HuH-7.5 (cell line): Measurements from ENCODE around the gene TOM1L2.
A peak's percentile ranks its signal among the peaks of the same experiment; 100 is the strongest.

Source experiments
- DNase-seq: peaks from one replicate; pipeline ENCODE4 v3.0.0; 2011; ENCODE audit warnings: low spot score

Gene TOM1L2

DNA sequence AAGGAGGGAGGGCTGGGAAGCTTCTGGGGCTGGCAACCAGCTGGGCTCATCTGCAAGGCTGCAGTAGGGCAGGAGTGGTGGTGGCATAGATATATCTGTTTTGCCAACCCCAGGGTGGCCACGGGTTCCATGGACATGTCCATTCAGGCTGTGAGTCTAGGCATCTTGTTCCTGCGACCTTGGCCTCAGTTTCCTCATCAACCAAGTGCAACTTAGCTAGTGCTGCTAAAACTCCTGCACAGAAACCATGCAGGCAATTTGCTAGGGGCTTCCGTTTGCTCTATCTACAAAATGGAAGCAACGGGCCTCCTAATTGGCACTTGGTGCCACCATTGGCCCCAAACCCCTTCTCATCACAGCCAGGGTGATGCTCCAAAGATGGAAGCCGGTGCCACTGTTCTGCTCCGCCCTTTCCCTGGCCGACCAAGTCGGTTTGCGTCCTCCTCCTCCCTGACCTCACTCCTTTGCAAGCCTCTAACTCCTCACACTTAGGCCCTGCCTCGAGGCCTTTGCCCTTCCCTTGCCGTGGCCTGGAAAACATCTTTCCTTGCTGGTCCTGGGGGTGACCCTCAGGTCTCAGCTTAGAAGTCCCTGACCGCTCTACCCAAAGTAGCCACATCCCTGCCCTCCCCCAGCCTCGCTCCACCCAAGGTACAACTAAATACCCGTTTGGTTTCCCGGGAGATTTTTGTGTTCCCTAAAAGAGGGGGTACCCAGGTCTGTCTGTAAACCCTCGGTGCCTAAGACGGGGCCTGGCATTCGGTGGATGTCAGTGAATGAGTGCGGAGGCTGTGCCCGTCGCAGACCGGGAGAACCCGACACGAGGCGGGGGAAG is 136.6 kb downstream of the TOM1L2 start:
- DNase-seq, result no peak

DNA sequence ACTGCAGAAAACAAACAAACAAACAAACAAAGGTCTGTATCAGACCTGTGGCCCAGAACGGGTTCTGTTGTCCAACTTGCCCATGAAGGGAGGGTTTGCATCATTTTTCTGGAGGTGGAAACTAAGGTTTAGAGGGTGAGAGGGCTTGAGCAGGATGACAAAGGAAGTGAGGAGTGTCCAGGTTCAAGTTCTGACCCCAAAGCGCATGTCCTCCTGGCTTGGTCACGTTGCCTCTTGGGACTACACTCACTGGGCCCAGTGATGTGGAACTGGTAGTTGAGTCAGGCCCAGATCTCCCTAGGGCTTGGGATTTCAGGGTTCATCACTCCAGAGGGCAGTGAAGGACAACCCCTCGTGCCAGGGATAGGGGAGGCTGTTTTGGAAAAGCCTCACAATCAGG is 137.2 kb downstream of the TOM1L2 start:
- DNase-seq, result no peak

DNA sequence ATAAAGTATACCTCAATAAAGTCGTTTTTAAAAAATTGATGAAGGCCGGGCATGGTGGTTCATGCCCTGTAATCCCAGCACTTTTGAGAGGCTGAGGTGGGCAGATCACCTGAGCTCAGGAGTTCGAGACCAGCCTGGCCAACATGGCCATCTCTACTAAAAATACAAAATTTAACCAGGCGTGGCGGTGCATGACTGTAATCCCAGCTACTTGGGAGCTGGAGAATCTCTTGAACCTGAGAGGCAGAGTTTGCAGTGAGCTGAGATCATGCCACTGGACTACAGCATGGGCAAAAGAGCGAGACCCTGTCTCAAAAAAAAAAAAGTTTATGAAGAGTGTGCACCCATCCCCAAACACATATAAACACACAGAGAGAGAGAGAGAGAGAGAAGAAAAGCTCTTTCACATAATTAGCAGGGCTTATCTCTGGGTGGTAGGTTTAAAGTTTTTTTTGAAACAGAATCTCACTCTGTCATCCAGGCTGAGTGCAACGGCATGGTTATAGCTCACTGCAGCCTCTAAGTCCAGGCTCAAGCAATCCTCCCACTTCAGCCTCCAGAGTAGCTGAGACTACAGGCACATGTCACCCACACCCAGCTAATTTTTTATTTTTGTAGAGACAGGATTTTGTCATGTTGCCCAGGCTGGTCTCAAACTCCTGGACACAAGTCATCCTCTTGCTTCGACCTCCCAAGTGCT is 138.4 kb downstream of the TOM1L2 start:
- no peak for DNase-seq

DNA sequence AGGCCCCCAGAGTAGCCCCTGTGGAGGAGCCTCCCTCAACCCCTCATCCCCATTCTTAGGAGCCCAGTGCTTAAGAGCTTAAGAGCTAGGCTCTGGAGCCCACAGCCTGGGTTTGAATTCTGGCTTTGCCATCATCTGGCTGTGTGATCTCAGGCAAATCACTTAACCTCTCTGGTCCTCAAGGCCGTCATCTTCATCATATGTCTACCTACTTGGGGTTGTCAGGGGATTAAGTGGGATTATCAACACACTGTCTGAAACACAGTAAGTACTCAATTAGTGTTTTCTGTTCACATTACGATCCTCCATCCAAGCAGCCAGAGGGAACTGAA is 140.2 kb downstream of the TOM1L2 start:
- DNase-seq, result no peak

DNA sequence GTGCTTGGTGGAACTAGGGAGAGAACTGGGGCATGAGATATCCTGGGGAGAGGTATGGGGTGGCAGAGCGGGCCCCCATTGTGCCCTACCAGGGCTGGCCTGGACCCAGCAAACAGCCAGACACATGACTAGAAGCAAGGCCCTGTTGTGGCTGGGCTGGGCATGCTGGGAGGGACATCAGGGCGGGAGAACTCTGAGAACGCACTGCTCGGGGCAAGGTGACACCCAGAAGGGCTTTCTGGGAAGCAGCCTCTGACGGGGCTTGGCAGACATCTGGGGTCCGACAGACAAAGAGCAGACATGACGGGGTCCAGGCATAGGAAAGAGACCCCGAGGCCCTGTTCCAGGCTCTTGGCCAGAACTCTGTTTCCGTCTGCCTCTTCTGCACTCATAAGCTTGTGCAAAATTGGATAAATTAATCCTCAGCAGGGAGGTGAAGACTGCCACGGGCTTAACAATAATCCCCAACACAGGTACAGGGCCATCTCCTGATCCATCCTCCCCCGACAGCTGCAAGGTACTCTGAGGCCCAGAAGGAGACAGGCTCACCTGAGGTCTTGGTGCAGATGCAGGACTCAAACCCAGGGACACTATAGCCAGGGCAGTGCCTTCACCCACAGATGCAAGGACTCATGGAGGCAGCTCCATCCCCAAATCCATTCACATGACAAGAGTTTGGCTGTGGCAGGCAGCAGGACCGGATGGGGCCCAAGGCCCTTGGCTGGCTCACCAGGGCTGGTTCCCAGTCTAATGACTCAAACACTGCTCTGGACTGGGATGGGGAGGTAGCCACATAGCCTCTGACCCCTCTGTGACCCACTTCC is 140.8 kb downstream of the TOM1L2 start:
- DNase-seq, result no peak

DNA sequence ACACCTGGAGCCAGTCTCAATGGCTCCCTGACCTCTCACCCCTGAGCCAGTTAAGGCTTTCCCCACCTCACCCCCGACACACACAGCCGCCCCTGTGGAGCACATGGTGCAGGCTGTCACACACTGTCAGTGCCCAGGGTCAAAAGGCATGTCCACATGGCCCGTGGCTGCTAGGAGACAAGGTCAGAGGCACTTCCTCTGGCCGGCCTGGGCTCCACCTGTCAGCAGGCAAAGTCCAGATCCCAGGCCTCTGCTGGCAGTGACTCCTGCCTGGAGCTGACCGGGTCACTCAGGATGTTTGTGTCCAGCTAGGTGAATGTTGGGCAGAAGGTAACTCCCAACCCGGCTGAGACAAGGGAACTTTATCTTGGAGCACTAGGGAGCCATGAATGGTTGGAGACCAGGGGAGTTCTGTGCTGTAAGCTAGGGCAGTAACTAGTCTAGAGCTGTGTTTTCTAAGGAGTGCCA is 141.4 kb downstream of the TOM1L2 start:
- DNase-seq, result peak; percentile 87

DNA sequence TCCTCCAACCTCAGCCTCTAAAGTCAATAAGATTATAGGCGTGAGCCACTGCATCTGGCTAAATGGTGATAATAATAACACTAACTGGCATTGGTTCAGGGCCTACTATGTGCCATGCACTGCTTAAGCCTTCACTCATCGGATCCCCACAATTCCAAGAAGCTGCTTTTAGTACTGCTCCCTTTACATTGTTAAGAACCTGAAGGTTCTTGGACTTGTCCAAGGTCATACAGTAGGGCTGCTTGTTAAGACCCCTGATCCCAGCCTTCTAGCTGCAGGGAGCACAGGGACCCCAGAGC is 142.0 kb downstream of the TOM1L2 start:
- no peak for DNase-seq

DNA sequence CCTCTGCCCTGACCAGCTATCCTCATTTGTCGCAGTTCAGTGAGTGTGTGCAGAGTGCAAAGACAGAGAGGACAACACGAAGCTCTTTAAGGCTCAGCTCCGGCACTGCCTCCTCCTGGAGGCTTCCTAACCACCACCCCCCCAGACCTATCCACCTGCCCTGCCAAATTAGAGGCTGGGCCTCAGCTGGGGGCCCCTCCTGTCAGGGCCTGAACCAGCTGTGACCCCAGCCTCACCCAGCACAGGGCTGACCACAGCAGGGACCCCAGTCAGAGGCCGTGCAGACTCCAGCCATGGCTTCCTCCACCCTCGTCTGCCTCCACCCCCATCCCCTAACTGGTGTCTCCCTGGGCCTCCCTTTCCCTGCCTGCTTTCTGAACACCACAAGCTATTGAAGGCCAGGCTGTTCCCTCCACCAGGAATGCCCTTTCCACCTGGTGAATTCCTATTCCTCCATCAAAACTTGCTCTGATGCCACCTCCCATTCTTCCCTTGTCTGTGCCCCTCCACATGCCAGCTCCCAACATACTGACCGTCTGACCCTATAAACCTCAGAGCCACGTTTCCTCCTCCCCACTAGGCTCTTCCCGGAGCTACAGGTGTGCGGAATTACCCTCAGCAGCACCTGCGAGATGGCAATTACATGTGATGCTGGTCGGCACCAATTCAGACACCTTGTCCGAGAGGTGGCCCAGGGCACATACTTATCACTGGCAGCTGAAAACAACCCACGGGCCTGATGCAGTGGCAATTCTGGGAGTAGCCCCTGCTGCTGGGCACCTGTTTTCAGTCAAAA is 144.2 kb downstream of the TOM1L2 start:
- DNase-seq, result no peak

DNA sequence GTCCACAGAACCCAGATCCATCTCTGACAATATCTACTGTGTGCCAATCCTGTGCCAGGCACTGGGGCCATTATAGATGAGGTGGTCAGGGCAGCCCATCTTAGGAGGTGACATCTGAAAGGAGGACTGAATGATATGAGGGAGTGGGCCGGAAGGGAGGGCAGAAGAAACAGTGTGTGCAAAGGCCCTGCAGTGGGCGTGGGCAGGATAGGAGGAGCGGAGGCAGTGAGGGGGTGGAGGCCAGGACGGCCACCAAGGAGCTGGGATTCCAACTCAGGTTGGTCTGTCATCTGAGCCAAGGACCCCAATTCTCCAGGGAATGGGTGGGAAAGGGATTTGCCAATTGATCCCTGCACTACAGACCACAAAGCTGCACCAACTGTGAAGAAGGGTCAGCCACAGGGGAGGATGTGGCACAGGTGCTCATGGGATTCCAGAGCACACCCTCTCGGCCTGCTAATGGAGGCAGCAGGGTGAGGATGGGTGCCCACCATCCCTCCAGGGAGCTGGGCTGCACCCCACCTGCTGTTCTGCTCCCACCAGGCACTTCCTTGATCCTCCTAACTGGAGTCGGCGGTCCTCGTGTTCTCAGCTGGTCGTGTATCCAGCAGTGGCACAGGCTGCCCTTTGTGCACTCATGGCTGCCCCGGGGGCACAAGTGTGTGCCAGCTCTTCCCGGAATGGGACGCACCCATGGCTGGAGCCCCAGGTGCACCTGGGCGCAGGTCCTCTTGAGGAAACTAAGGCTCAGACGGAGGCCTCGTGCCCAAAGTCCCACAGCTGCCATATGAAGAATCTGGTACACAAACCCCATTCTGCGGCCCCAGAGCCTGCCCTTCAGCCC is 145.0 kb downstream of the TOM1L2 start:
- DNase-seq, result no peak

DNA sequence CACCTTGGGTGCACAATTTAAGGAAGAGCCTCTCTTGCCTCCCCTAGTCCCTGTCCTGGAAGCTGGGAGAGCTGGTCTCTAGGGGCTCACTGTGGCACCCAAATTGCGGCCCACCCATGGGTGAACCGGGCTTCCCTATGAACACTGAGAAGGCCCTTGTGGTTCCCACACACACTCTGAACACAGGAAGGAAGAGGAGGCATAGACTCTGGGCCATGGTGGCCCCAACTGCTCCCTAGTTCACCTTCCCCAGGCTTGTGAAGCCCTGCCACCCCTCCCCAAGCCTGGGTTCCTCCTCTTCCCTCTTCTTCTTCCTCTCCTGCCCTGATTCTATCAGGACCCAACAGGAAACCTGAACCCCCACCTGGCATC is 145.9 kb downstream of the TOM1L2 start:
- no peak for DNase-seq

DNA sequence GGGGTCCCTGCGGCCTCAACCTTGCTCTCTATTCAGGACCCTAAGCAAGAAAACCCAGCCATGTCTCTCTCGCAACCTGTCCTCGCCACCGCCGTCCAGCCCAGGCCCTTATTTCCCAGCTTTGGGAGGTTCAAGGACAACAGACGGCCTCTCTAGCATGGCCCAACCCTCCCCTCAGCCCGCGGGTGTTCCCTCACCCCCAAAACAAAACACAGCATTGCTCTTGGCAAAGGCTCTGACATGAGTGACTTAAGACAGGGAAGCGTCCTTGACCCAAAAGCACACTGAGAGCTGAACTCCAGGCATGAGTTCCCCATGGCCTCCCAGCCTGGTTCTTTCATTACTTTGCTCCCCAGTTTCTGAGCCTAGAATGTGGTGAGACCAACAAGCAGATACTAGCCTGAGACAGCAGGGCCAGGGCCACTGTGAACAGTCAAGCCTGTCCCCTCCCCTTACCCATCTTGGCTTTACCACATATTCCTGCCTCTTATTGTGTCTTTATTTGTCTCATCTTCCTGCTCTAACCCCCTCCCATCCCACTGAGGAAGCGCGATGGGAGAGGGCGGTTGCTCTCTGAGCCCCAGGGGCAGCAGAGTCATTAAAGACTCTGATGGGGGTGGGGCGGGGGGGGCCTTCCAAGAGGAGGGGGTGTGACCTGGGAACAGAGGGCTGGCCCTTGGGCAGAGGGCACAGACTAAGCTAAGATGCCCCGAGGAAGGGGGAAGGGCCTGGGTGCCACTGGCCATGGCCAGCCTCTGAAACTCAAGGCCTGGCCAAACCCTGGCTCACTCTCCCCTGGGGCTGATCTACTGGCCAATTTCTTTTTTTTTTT is 147.2 kb downstream of the TOM1L2 start:
- no peak for DNase-seq

DNA sequence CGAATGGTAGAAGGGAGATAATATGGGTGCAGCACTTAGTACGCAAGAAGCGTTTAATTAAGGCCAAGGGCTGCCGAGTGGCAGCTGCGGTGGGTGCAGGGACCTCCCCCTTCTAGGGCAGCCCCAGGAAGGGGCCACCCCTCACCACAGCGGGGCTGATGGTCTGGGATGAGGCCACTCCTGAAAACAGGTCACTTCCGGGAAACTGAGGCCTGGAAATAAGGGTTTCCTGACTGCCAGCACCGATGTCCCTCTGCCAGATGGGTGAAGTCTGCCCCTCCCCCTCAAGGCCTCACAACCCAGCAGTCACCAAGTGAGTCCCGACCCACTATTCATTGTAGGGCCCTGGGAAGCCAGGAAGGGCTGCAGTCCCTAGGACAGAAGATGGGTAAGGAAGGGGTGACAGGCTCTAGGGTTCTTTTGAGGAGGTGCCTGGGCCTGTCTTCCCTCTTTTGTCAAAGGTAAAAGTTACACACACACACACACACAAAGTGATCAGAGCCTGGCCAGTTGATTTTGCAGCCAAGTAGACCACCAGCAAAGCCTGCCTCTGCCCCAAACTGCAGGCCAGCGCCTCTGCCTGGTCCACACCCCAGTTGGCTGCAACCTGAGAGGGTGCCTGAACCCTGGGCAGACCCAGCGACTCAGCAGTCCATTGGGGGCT is 147.9 kb downstream of the TOM1L2 start:
- DNase-seq, result no peak

DNA sequence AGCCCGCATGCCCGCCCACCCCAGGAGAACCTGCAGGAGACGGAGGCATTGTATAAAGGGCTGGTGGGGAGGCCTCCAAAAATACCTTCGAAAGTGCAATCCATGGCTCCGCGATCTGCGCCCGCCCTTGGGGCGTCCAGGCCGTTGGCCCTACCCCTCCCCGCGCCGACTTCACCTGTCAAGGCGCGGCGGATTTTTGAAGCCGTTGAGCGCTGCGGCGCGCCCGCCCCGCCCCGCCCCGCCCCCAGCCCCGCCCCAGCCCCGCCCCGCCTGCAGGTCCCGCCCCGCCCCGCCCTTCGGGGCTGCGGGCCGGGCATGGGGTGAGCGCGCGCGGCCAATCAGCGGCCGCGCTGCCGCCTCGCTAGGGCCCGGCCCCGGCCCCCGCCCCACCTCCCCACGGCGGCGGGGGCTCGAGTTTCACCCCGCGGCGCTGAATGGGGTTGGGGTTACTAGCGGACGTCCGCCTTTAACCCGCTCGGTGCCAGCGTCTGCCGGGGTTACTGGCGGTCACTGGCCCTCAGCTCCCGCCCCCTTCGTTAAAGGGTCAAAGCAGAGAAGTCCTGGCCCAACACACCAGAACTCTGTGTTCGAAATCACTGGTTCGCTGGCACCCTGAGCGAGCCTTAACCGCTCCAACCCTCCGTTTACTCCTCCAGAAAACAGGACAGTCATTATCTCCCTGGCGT is 148.6 kb downstream of the TOM1L2 start:
- peak; percentile 97 for DNase-seq

DNA sequence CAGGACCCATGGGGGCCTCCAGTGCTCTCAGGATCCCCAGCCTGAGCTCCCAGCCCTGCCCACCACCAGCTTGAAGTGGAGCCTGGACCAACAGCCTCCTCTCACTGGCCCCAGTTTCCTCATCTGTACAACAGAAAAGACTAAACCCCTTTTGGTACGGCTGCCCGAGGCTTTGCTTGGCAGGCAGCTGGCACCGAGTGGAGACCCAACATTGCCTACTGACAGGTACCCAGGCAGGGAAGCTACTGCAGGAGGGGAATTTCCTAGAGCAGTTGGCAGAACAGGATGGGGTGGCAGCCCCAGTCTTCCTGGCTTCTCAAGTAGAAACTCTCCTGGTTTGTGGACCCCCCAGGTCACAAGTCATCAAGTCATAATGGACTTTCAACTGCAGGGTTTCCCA is 149.6 kb downstream of the TOM1L2 start:
- no peak for DNase-seq

DNA sequence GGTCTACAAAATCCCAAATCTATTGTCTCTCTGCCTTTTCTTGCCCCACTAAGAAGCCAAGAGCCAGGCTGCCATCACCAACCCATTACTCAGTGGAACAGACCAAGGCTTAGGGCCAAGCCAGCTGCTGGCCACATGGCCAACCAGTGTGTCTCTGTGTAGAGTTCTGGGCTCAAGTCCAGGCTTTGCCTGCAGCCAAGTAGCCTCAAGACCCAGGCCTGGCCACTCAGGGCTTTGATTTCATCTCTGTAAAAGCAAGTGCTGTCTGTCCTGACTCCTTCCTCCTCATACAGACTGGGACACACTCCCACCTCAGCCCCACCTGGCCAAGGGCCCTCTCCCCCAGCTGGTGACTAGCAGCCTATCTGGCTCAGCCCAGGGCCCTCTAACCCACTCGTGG is 150.0 kb downstream of the TOM1L2 start:
- no peak for DNase-seq

DNA sequence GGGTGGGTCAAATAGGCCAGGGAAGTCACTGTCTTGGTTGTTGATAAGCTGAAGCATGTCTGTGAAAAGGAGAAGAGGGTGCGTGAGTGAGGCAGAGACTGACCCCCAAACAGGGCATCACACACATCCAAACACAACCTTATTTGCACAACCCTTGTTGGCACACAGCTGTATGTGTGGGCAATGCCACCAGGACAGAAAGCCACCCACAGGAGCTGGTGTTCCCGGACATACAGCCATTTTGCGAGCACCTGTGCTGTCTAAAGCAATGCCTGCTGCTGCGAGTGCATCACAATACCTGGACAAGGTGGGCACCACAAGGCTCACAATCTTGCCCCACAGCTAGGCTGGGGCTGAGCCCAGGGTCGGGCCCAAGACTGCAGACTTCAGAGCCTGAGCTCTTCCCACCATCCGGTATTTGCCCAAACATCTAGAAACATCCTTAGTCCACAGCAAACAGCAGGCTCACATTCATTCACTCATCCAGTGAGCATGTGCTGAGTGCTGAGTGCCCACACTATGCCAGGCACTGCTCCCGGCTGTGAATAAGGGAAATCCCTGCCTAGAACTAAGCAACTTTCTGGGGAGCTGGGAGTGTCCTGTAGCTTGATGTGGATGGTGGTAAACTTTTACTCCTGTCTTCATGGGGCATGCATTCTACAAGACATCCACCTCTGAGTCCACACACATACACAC is 151.6 kb downstream of the TOM1L2 start:
- DNase-seq, result no peak

DNA sequence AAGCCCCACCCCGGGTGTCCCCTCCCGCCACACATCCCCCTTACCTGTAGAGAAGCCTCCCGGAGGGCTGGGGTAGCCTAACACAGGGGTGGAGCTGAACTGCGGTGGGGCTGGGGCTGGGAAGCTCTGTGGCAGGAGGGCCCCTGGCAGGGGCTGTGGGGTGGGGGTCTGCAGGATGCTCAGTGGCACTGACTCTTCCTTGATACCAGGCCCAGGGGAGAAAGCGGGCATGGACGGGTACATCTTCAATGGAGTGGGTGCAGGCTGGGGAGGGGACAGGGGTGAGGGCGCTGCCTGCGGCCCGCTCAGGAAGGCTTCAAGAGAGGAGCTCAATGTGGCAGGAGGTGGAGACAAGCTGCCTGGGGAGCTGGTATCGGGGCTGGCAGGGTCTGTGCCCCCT is 152.2 kb downstream of the TOM1L2 start:
- DNase-seq, result no peak

DNA sequence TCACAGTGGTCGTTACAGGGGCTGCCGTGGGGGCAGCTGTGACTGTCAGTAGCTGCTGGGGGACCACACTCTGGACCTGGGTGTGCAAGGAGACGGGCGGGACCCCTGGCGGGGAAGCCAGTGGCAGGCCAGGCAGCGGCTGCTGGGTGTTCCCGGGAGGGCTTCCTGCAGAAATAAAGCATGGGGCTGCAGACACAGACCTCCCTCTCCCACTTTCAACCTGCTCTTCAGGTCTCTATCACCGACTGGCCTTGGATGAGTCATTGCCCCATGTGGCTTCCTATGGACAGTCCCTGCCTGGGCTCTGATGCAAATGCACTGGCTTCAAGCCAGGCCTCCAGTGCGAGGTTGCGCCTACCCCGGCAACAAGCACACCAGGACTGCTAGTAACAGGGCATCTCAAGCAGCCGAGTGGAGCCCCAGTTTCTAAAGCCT is 152.6 kb downstream of the TOM1L2 start:
- DNase-seq, result peak; percentile 89

DNA sequence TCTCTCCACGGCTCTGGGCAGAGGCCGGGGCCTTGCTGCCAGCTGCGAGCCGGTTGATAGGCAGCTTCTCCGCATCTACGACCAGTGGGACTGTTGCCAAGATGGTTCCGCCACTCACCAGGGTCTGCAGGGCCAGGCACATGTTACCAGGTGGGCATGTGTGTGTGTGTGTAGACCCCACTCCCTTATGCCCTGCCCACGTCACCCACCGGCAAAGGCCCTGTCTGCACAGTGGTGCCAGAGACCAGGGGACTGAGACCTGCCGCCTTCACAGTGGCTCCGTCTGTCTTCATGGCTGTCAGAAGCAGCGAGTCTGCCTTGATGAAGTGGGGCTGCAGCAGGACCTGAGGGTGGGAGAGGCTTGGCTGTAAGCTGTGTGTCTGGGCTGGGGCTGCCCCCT is 153.1 kb downstream of the TOM1L2 start:
- no peak for DNase-seq
